ENCODE results near the gene PPP1R14C. TPM values are rescaled to one million over a fixed set of nuclear protein-coding genes. Genes with fewer than 3 reads are reported as not detected.

Gene PPP1R14C
- total and polyA plus RNA-seq, 2 experiments from 2014 or later, result 1.1 to 1.4 TPM

DNA sequence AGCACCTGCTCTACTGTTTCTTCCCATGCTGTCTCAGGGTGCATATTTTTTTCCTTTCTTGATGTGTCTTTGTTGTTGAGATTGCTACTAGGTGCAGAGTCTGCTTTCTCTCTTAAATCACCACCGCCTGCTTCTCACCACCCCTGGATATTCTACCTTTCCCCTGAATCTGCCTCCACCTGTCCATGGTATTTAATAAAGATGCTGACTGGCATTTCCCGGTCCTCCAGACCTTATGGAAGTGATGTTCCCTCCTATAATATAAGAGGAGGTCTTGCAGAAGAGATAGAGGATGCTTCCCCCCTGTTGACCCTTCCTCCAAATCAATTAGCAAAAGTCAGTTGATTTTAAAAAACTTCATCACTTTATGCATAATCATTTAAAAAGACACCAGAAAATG lies 118.1 kb downstream of the PPP1R14C start (continued):
- TF ChIP-seq, protein P1, sequence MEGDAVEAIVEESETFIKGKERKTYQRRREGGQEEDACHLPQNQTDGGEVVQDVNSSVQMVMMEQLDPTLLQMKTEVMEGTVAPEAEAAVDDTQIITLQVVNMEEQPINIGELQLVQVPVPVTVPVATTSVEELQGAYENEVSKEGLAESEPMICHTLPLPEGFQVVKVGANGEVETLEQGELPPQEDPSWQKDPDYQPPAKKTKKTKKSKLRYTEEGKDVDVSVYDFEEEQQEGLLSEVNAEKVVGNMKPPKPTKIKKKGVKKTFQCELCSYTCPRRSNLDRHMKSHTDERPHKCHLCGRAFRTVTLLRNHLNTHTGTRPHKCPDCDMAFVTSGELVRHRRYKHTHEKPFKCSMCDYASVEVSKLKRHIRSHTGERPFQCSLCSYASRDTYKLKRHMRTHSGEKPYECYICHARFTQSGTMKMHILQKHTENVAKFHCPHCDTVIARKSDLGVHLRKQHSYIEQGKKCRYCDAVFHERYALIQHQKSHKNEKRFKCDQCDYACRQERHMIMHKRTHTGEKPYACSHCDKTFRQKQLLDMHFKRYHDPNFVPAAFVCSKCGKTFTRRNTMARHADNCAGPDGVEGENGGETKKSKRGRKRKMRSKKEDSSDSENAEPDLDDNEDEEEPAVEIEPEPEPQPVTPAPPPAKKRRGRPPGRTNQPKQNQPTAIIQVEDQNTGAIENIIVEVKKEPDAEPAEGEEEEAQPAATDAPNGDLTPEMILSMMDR (conservative IDR thresholded peaks at IDR 0.05; ENCODE audit: low read depth in 2 of 2), result no peak

DNA sequence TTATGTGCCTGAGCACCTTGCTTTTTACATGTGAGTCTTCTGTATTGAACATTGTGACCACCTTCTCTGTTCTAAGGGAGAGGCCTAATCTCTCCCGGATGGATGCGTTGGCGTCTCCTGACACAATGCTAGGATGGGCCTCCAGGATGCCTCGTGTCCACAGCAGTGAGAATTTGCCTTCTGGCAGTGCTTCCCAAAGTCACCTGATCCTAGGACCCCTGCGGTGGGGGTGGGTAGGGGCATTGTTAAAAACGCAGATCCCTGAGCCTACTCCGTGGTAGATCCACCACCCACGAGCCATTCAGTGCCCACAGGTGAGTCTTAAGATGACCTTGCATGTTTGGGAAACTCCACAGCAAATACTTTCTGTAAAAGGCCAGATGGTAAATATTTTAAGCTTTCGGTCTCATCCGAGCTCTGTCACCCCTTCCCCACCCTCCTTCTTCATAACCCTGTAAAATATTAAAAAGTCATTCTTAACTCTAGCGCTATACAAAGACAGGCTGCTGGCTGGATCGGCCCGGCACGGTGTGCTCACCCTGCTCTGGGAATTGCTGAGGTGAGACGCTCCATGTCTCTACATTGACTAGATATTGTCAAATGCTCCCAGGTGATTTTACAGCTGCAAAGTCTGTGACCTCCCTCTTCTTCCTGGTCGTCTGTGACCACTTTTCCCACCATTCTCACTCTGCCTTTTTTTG lies 119.3 kb downstream of the PPP1R14C start:
- peak overlapping the region; percentile 21; the same call in 1 of the 2 replicates for H2AFZ ChIP-seq
- no peaks in the 10 kb centered on the region for H3F3A ChIP-seq (replicated peaks; ENCODE audit: low read depth)
- H3K27me3 ChIP-seq (ENCODE audit: insufficient read depth), result no peaks in the 10 kb centered on the region
- ATAC-seq (peak; percentile 71), DNase-seq (ENCODE audit: low spot score) (peak; percentile 35)
- no peaks in the 10 kb centered on the region for H3K36me3 Mint-ChIP-seq (ENCODE audit: low read depth)
- H3K4me1 Mint-ChIP-seq, result peaks cover 9% of the 10 kb centered on the region; the same call in 2 of the 3 replicates
- TF ChIP-seq JUNB (IDR thresholded peaks at IDR 0.05; ENCODE audit: unreplicated experiment), result no peak
- no peak overlapping the region for H3K4me3 Mint-ChIP-seq
- H3K4me1 ChIP-seq (ENCODE audit: insufficient read depth), result 0 out of 2 replicates have a peak, but pooled peaks cover 2% of the 10 kb centered on the region
- no peaks in the 10 kb centered on the region for H3K79me2 ChIP-seq (replicated peaks; ENCODE audit: insufficient read depth)
- H3K9me3 Mint-ChIP-seq, result no peaks in the 10 kb centered on the region
- no peak overlapping the region for H3K27ac ChIP-seq (ENCODE audit: low read depth)
- H3K27me3 Mint-ChIP-seq (ENCODE audit: insufficient read depth, low read depth, poor library complexity), result peaks cover 8% of the 10 kb centered on the region
- no peaks in the 10 kb centered on the region for H3K9me2 ChIP-seq (ENCODE audit: insufficient read depth)
- H3K27ac Mint-ChIP-seq, result peak overlapping the region; percentile 72; the same call in 1 of the 2 replicates
- H3K36me3 ChIP-seq (ENCODE audit: insufficient read depth), result no peaks in the 10 kb centered on the region
- no peak overlapping the region; the same call in 1 of the 2 replicates for H3K4me2 ChIP-seq
- no peaks in the 10 kb centered on the region for H4K20me1 ChIP-seq (replicated peaks; ENCODE audit: insufficient read depth)
- H3K4me3 ChIP-seq, result no peak overlapping the region

DNA sequence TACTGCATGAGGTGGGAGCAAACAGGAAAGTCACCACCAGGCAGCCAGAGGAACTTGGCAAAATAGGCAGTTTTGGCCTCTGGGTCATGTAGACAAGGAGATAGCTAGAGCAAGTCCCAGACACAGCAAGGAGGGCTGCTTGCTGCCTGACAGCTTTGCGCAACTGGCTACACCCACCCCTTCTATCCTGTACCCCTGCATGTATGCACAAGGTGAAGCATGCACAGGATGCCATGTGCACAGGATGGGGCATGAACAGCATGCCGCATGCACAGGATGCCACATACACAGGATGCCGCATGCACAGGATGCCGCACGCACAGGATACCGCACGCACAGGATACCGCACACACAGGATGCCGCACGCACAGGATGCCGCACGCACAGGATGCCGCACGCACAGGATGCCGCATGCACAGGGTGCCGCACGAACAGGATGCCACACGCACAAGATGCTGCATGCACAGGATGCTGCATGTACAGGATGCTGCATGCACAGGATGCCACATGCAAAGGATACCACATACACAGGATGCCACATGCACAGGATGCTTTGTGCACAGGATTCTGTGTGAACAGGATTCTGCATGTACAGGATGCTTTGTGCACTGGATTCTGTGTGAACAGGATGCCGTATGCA lies 121.0 kb downstream of the PPP1R14C start:
- Histone ChIP-seq H3K4me1 (ENCODE audit: insufficient read depth) (0 out of 2 replicates have a peak, but pooled peaks cover 2% of the 10 kb centered on the region), H3K27ac (ENCODE audit: low read depth) (no peak overlapping the region), H3K27me3 (ENCODE audit: insufficient read depth) (no peaks in the 10 kb centered on the region), H3K9me2 (ENCODE audit: insufficient read depth) (no peaks in the 10 kb centered on the region), H3K36me3 (ENCODE audit: insufficient read depth) (no peaks in the 10 kb centered on the region), H2AFZ (no peak overlapping the region), H3K4me2 (no peak overlapping the region), H4K20me1 (replicated peaks; ENCODE audit: insufficient read depth) (no peaks in the 10 kb centered on the region), H3K79me2 (replicated peaks; ENCODE audit: insufficient read depth) (no peaks in the 10 kb centered on the region), H3F3A (replicated peaks; ENCODE audit: low read depth) (no peaks in the 10 kb centered on the region), H3K4me3 (no peak overlapping the region)
- no peak for ATAC-seq
- Mint-ChIP-seq H3K27me3 (ENCODE audit: insufficient read depth, low read depth, poor library complexity) (peaks cover 8% of the 10 kb centered on the region), H3K4me1 (peaks cover 9% of the 10 kb centered on the region; the same call in 2 of the 3 replicates), H3K36me3 (ENCODE audit: low read depth) (no peaks in the 10 kb centered on the region), H3K4me3 (no peak overlapping the region), H3K27ac (no peak overlapping the region), H3K9me3 (peaks cover 3% of the 10 kb centered on the region; the same call in 1 of the 3 replicates)
- no peak for DNase-seq (ENCODE audit: low spot score)
- TF ChIP-seq, protein P2, sequence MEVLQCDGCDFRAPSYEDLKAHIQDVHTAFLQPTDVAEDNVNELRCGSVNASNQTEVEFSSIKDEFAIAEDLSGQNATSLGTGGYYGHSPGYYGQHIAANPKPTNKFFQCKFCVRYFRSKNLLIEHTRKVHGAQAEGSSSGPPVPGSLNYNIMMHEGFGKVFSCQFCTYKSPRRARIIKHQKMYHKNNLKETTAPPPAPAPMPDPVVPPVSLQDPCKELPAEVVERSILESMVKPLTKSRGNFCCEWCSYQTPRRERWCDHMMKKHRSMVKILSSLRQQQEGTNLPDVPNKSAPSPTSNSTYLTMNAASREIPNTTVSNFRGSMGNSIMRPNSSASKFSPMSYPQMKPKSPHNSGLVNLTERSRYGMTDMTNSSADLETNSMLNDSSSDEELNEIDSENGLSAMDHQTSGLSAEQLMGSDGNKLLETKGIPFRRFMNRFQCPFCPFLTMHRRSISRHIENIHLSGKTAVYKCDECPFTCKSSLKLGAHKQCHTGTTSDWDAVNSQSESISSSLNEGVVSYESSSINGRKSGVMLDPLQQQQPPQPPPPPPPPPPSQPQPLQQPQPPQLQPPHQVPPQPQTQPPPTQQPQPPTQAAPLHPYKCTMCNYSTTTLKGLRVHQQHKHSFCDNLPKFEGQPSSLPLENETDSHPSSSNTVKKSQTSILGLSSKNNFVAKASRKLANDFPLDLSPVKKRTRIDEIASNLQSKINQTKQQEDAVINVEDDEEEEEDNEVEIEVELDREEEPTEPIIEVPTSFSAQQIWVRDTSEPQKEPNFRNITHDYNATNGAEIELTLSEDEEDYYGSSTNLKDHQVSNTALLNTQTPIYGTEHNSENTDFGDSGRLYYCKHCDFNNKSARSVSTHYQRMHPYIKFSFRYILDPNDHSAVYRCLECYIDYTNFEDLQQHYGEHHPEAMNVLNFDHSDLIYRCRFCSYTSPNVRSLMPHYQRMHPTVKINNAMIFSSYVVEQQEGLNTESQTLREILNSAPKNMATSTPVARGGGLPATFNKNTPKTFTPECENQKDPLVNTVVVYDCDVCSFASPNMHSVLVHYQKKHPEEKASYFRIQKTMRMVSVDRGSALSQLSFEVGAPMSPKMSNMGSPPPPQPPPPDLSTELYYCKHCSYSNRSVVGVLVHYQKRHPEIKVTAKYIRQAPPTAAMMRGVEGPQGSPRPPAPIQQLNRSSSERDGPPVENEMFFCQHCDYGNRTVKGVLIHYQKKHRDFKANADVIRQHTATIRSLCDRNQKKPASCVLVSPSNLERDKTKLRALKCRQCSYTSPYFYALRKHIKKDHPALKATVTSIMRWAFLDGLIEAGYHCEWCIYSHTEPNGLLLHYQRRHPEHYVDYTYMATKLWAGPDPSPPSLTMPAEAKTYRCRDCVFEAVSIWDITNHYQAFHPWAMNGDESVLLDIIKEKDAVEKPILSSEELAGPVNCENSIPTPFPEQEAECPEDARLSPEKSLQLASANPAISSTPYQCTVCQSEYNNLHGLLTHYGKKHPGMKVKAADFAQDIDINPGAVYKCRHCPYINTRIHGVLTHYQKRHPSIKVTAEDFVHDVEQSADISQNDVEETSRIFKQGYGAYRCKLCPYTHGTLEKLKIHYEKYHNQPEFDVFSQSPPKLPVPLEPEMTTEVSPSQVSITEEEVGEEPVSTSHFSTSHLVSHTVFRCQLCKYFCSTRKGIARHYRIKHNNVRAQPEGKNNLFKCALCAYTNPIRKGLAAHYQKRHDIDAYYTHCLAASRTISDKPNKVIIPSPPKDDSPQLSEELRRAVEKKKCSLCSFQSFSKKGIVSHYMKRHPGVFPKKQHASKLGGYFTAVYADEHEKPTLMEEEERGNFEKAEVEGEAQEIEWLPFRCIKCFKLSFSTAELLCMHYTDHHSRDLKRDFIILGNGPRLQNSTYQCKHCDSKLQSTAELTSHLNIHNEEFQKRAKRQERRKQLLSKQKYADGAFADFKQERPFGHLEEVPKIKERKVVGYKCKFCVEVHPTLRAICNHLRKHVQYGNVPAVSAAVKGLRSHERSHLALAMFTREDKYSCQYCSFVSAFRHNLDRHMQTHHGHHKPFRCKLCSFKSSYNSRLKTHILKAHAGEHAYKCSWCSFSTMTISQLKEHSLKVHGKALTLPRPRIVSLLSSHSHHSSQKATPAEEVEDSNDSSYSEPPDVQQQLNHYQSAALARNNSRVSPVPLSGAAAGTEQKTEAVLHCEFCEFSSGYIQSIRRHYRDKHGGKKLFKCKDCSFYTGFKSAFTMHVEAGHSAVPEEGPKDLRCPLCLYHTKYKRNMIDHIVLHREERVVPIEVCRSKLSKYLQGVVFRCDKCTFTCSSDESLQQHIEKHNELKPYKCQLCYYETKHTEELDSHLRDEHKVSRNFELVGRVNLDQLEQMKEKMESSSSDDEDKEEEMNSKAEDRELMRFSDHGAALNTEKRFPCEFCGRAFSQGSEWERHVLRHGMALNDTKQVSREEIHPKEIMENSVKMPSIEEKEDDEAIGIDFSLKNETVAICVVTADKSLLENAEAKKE (CRISPR knock-in tag; IDR thresholded peaks at IDR 0.05), result no peak
- TF ChIP-seq EZH2phosphoT487 (IDR thresholded peaks at IDR 0.05; ENCODE audit: unreplicated experiment) (no peak), NANOG (IDR thresholded peaks at IDR 0.05; ENCODE audit: borderline replicate concordance) (no peak), ZNF114 (CRISPR knock-in tag; IDR thresholded peaks at IDR 0.05) (no peak), JUNB (IDR thresholded peaks at IDR 0.05; ENCODE audit: unreplicated experiment) (no peak), EZH2 (IDR thresholded peaks at IDR 0.05; ENCODE audit: low read depth, unreplicated experiment) (no peak), STAT1 (IDR thresholded peaks at IDR 0.05; ENCODE audit: unreplicated experiment) (no peak)
- TF ChIP-seq, protein P3, sequence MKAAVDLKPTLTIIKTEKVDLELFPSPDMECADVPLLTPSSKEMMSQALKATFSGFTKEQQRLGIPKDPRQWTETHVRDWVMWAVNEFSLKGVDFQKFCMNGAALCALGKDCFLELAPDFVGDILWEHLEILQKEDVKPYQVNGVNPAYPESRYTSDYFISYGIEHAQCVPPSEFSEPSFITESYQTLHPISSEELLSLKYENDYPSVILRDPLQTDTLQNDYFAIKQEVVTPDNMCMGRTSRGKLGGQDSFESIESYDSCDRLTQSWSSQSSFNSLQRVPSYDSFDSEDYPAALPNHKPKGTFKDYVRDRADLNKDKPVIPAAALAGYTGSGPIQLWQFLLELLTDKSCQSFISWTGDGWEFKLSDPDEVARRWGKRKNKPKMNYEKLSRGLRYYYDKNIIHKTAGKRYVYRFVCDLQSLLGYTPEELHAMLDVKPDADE (IDR thresholded peaks at IDR 0.05), result no peak
